ENCODE measurements around the gene NPIPB2.

DNA sequence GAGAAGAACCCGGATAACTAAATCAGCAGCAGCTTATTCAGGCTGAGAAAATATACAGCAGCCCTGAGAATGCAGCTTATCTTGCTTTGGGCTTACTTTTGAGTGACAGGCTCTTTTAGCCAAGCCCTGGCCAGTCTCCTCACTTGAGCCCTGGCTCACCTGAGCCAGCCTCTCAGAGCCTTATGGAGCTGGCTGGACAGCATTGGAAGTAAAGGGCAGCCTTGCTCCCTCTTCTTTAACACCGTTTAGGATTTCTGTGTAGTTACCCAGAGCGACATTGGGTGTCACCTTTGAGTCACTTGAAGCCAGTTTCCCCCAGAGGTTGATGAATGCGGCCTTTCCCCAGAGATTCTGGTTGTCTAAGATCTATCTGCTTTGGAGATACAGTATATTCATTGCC is 7.7 kb upstream of the NPIPB2 start:
- TF ChIP-seq CTCF (conservative IDR thresholded peaks at IDR 0.05; ENCODE audit: low read depth, low read length) (peak; percentile 62), EZH2phosphoT487 (IDR thresholded peaks at IDR 0.05; ENCODE audit: borderline replicate concordance, low read length) (no peak)

Measured in PC-3 (cell line).